ENCODE measurements around the gene CENPC. TPM values are rescaled to one million over a fixed set of nuclear protein-coding genes. Genes with fewer than 3 reads are reported as not detected.
"Not testable (repeated sequence)": the region's sequence is repeated elsewhere in the genome, so short reads cannot be mapped to it uniquely, and the experiment has no call there.

CENPC gene
- total RNA-seq, 1 donor from 2014 or later, result 34.9 TPM

DNA sequence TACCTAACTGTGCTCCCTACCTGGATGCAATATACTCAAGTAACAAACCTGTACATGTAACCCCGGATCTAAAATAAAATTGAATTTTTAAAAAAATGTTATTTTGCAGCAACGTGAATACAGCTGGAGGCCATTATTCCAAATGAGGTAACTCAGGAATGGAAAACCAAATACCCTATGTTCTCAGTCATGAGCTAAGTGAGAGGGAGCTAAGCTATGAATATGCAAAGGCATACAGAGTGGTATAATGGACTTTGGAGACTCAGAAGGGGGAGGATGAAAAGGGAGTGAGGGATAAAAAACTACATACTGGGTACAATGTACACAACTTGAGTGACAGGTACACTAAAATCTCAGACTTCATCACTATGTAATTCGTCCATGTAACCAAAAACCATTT, 78.6 kb downstream of the CENPC start:
- DNase-seq, result no peak

DNA sequence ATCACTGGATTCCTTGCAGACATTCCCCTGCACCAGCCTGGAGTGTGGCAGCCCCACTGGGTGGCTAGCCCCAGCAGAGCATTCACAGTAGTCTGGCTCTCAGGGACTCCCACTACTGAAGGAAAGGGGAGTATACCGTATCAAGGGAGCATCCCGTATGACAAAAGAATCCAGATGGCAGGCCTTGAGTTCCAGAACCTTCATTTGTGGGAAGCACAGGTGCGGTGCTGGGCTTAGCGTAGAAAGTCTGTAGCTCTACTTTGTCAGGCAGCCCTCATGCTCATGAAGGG, 79.6 kb downstream of the CENPC start:
- no peak for DNase-seq

DNA sequence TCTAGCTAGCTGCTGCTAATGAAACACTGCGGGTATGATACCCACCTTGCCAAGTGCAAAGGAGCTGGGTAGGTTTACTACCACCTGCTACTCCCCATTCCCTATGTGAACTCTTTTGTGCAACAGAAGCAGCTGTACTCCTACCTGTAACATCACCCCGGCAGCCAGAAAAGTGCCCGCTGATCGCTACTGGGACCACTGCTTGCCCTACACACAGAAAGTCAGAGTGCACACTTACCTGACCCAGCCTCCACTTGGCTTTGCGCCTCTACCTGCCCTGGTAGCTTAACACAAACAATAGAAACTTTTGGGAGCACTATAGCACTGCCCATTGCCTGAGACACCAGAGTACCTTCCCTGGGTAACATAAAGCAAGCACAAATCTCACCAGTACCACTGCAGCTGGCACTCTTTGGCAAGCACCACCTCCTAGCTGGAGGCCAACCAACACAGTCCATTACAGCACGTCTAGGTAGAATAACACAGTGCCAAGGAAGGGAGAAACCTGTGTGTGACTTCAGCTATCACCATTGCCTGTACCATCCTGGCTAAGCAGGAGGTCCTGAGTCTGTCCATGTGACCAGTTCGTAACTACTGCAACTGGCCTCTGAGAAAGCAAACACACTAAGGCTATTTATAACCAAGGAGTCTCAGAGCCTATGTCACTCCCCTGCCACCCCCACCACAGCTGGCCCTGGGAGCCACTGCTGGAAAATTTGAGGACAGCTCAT, 80.1 kb downstream of the CENPC start:
- no peak for DNase-seq

DNA sequence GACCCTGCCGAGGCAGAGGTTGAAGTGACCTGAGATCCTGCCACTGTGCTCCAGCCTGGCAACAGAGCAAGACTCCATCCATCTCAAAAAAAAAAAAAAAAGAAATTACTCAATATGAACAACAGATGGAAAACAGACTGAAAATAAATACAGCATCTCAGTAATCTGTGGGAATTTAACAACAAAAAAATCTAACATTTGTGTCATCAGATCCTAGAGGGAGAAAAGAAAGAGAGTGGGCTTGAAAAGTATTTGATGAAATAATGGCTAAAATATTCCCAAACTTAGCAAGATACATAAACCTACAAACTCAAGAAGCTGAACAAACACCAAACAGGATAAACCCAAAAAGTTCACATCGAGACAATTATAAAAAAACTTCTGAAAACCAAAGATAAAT, 84.7 kb downstream of the CENPC start:
- no peak for DNase-seq

DNA sequence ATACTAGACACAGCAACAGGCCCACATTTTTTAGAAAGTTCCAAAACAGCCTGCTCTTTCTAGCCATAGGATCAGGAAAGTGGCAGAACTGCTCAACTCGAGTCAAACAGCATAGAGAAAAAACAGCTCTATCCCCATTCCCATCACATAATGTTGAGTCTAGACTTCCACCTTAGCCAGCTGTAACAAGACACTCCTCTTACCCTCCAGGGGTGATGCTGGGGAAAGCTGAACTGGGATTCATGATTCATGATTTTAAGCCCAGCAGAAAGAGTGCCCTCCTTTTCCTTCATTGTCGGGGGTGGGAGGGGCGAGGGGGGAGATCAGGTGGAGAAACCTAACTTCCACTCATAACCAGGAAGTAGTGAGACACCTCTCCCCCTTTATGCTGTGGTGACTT, 86.1 kb downstream of the CENPC start:
- no peak for DNase-seq

DNA sequence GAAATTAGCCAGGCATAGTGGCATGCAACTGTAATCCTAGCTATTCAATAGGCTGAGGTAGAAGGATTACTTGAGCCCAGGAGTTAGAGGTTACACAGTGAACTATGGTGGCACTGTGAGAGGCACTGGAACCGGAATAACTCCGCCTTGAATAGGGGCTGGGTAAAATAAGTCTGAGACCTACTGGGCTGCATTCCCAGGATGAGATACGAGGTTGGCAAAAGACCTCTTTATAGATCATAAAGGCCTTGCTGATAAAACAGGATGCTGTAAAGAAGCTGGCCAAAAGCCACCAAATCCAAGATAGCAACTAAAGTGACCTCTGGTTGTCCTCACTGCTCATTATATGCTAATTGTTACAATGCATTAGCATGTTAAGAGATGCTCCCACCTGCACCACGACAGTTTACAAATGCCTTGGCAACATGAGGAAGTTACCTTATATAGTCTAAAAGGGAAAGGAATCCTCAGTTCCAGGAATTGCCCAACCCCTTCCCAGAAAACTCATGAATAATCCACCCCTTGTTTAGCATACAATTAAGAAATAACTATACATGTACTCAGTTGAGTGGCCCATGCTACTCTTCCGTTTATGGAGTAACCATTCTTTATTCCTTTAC, 88.6 kb downstream of the CENPC start:
- no peak for DNase-seq

DNA sequence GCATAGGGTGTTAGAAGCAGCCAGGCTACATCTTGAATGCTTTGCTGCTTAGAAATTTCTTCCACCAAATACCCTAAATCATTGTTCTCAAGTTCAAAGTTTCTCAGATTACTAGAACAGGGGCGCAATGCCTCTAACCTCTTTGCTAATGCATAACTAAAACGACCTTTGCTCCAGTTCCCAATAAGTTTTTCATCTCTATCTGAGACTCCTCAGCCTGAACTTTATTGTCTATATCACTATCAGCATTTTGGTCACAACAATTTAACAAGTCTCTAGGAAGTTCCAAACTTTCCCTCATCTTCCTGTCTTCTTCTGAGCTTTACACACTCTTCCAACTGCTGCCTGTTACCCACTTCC, 92.5 kb downstream of the CENPC start:
- DNase-seq, result not testable (repeated sequence)

DNA sequence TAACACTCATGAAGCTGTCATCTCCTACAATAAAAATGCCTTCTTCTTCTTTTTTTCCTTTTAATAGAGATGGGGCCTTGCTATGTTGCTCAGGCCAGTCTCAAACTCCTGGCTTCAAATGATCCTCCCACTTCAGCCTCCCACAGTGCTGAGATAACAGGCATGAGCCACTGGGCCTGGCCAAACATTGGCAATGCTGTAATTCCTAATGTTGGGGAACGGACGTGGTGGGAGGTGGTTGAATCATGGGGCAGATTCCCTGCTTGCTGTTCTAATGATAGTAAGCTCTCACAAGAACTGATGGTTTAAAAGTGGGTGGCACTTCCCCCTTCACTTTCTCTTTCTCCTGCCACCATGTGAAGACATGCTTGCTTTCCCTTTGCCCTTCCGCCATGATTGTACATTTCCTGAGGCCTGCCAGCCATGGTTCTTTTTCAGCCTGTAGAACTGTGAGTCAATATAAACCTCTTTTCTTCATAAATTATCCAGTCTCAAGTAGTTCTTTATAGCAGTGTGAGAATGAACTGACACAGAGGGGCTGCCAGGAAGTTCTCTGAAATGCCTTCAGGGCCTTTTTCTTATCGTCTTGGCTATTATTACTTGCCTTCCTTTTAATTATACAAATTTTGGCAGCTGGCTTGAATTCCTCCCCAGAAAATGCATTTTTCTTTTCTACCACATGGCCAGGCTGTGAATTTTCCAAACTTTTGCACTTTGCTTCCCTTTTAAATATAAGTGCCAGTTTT, 93.0 kb downstream of the CENPC start:
- no peak for DNase-seq

DNA sequence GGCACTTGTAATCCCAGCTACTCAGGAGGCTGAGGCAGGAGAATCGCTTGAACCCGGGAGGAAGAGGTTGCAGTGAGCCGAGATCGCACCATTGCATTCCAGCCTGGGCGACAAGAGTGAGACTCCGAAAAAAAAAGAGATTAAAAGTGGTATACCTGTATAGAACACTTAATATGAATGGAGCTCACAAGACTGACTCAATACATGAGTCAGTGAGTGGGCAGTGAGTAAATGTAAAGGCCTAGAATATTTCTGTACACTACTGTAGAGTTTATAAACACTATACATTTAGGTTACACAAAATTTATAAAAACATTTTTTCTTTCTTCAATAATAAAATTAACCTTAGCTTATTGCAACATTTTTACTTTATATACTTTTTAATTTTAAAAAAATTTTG, 93.8 kb downstream of the CENPC start:
- DNase-seq, result no peak

DNA sequence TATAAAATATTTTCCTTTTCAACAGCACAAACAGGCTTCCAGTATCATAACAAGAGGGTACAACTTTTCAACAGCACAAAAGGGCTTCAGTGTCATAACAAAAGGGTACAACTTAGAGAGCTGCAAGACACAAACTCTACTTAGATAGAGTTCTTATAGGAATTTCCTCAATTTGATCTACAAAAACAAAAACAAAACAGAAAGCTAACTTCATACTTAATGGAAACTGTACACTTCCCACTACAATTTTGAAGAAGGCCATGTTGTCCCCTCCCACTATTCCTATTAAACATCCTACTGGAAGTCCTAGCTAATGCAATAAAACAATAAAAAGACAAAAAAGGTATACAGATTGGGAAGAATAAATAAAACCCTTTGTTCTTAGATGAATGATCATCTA, 96.7 kb downstream of the CENPC start:
- DNase-seq, result no peak

DNA sequence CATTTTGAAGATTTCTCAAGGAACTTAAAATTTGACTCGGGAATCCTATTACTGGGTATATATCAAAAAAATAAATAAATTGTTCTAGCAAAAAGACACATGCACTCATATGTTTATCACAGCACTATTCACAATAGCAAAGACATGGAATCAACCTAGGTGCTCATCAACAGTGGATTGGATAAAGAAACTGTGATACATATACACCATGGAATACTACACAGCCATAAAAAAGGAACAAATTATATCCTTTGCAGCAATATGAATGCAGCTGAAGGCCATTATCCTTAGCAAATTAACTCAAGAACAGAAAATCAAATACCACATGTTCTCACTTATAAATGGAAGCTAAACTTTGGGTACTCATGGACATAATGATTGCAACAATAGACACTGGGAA, 97.4 kb downstream of the CENPC start:
- no peak for DNase-seq

DNA sequence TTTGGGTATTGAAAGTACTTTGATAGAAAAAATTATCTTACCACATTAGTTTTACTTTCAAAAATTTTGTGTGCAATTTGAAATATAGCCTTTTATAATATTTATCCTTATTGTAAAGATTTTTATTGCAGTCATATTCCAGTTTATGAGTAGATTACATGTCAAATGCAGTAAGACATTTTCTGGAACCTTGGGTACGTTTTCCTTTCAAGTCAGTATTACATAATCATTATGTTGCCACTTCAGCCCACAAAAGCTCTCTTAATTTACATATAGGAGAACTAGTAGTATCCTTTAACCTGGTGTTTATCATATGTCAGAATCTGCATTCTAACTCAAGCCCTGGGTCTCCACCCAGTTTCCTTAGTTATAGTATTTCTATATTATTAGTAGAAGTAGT, 98.5 kb downstream of the CENPC start:
- DNase-seq, result no peak

DNA sequence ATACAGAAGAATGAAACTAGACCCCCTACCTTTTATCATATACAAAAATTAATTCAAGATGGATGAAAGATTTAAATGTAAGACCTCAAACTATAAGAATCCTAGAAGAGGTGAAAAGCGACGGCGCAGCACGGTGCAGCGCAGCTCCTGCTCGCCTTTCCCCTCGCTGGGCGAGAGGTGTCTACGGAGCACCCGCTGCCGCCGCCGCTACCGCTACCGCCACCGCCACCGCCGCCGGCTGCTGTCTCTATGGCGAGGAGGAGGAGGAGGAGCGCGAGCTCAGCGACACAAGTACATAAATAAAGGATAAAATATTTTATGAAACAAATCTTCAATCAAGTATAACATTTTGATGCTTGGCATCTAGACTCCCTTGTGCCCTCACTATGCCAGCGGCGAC, 99.4 kb downstream of the CENPC start:
- DNase-seq, result not testable (repeated sequence)

DNA sequence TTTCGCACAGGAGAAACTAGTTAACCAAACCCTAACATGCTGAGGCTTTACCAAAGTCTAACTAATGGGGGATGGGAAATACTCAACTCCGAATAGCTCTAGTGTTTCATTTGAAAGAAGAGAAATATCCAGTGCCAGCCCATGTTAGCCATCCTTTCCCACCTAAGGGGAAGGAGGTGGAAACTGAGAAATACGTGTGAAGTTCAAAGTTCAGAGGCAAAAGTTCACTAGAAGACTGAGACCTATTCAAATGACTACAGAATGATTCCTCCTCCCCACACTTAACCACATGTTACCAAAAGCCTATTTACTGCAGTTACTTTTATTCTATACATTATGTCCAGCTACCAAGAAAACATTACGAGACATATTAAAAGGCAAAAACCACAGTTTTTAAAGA, 106.3 kb downstream of the CENPC start:
- DNase-seq, result no peak

DNA sequence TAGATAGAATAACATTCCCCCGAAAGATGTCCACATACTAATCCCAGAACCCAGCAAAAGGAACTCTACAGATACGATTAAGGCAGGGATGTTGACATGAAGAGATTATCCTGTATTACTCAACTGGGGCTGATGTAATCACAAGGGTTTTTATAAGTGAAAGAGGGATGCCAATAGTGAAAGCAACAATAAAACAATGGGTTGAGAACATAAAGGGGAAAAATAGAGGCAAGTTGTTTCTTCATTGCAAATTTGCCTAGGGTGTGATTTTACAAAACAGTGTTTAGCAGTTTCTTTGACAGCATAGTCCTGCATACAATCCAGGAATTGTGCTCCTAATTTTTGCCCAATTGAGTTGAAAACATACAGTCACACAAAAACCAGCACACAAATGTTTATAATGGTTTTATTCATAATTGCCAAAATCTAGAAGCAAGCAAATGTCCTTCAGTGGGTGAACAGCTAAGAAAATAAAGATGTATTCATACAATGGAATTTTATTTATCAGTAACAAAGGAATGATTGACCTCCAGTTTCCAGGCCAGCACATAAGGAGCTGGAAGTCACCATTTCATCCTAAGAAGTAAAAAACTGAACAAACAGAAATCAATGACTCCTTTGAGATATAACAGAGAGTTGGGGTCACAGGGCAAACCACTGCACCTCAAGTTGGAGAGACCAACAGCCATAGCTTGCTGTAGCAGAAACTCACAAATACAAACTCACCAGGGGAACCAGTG, 107.2 kb downstream of the CENPC start:
- DNase-seq, result no peak

DNA sequence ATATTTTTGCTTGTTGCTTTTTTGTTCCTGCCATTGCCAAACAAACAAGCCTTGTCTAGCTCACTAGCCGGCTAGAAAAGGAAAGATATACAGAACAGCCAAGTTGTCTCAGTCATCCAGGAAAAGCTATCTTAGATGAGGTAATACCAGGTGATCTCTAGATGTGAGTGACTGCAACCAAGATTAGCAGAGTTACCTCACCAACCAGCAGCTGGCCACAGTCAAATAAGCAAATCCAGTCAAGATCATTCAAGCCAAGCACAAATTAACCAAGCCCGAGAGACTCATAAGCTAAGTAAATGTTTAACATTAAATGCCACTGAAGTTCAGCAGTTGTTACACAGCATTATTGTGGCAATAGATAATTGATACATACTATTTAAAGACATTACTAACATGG, 108.6 kb downstream of the CENPC start:
- no peak for DNase-seq

DNA sequence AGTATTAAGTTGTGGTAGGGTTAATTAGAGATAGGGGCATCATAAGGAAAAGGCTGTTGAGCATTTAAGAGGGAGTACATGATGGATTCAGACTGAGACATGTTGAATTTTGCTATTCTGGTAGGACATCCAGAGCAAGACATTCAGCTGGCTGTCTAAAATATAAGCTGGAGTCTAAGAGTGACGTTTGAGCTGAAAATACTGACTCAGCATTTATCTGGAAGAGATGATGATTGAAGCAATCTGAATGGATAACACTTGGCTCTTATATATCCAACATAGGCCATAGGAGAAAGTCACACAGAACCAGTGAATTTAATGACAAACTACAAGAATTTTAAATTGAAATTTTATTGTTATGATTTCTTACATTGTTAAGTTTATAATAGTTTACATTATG, 114.3 kb downstream of the CENPC start:
- no peak for DNase-seq

DNA sequence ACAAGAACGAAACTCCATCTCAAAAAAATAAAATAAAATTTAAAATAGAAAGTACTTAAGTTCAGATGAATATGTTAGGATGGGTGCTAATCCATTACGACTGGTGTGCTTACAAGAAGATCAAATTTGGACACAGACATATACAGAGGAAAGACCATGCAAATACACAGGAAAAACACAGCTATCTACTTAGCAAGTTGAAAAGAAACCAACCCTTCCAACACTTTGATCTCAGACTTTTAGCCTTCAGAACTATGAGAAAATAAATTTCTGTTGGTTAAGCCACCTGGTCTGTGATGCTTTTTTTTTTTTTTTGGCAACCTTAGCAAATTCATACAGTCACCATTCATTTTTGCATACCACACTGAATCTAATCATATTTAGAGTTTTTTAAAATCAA, 116.5 kb downstream of the CENPC start:
- DNase-seq, result no peak

Small RNA genes lying within 50 kb of the gene (small RNA-seq; reads per million reads assigned to genes)
- gene RNA5SP527, result not detected
- gene RNU1-63P, result 0.26 reads per million

Other genes with a start within 250 kb of the CENPC start
- not detected for gene STAP1, start 13.2 kb upstream of the CENPC start, total RNA-seq
- gene UBA6, start 155.7 kb upstream of the CENPC start, total RNA-seq, result 127 TPM
- gene GNRHR, start 208.9 kb upstream of the CENPC start, total RNA-seq, result not detected

Data from occipital lobe (tissue), 3 donors.